Neural crest cell (in vitro differentiated cells): ENCODE results near the gene UBE2N. TPM values are rescaled to one million over a fixed set of nuclear protein-coding genes. Genes with fewer than 3 reads are reported as not detected.
A peak's percentile ranks its signal among the peaks of the same experiment; 100 is the strongest.
"Not testable (repeated sequence)": the region's sequence is repeated elsewhere in the genome, so short reads cannot be mapped to it uniquely, and the experiment has no call there.

Experiments used
- DNase-seq: peaks from one replicate; pipeline ENCODE4 v3.0.0; 2021; ENCODE audit warnings: low read depth, mixed read lengths, low spot score
- H3K27ac Mint-ChIP-seq: one replicate; pipeline ENCODE4 v1.8.0; 2021; ENCODE audit warnings: mild to moderate bottlenecking, mixed read lengths; ENCODE audit not compliant: unreplicated experiment
- H3K27me3 Mint-ChIP-seq: 2 replicates; pipeline ENCODE4 v1.8.0; 2021; ENCODE audit warnings: low read depth, mild to moderate bottlenecking, mixed read lengths
- H3K36me3 Mint-ChIP-seq: 2 replicates; pipeline ENCODE4 v1.8.0; 2021; ENCODE audit warnings: low read depth, mild to moderate bottlenecking, mixed read lengths
- H3K4me1 Mint-ChIP-seq: 2 replicates; pipeline ENCODE4 v1.8.0; 2021; ENCODE audit warnings: mixed read lengths
- H3K4me3 Mint-ChIP-seq: one replicate; pipeline ENCODE4 v1.8.0; 2021; ENCODE audit warnings: mild to moderate bottlenecking, mixed read lengths
- H3K9me3 Mint-ChIP-seq: 2 replicates; pipeline ENCODE4 v1.8.0; 2021; ENCODE audit warnings: mixed read lengths
- total RNA-seq: library from RNA; stranded (reverse); gene quantifications from 2 replicates; pipeline ENCODE4 v1.2.1, GENCODE V29; 2021
- TF ChIP-seq, protein P1 (sequence below): fragments of 200-600 bp; sonication (generic); conservative IDR thresholded peaks from 2 replicates; pipeline ENCODE4 v1.5.0; 2021; ENCODE audit warnings: antibody characterized with exemption, mild to moderate bottlenecking

UBE2N gene
- total RNA-seq, 1 donor from 2014 or later = 176 TPM

DNA sequence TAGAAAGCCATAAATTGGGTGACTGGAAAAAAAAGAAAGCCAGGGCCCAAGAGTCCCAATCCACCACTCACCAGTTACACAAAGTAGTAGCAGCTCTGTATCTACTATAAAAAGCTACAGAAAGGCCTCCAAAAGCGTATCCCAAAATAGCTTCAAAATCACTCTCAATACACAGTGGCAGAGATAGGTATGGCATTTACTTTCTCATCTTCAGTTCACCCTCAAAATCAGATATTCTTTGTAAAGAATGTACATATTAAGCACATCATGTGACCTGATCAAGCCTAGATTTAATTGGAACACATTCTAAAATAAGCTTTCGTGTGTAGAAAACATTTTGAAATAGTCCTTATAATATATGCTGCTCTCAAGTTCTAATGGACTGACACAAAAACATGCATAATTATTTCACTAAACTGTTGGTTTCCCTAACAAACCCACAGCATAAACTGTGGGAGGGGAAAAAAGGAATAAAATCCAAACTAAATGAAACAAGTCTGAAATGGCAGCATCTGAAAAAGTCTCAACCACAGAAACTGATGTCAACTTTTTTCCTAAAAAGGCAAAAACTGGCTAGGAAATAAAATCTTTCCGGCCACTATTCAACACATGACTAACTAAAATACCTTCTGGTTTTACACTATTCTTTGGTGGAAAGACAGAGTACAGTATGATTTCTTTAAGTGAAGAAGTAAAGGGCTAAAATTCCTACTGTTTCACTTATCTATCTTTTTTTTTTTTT is 25.9 kb downstream of the UBE2N start:
- peaks cover 7% of the 10 kb centered on the region for H3K36me3 Mint-ChIP-seq
- no peak for DNase-seq
- no peaks in the 10 kb centered on the region for H3K27me3 Mint-ChIP-seq
- no peak overlapping the region for H3K4me3 Mint-ChIP-seq
- peak overlapping the region; percentile 20 for H3K27ac Mint-ChIP-seq
- TF ChIP-seq, protein P1, sequence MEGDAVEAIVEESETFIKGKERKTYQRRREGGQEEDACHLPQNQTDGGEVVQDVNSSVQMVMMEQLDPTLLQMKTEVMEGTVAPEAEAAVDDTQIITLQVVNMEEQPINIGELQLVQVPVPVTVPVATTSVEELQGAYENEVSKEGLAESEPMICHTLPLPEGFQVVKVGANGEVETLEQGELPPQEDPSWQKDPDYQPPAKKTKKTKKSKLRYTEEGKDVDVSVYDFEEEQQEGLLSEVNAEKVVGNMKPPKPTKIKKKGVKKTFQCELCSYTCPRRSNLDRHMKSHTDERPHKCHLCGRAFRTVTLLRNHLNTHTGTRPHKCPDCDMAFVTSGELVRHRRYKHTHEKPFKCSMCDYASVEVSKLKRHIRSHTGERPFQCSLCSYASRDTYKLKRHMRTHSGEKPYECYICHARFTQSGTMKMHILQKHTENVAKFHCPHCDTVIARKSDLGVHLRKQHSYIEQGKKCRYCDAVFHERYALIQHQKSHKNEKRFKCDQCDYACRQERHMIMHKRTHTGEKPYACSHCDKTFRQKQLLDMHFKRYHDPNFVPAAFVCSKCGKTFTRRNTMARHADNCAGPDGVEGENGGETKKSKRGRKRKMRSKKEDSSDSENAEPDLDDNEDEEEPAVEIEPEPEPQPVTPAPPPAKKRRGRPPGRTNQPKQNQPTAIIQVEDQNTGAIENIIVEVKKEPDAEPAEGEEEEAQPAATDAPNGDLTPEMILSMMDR = no peak
- H3K9me3 Mint-ChIP-seq = no peaks in the 10 kb centered on the region
- H3K4me1 Mint-ChIP-seq = peaks cover 40% of the 10 kb centered on the region

DNA sequence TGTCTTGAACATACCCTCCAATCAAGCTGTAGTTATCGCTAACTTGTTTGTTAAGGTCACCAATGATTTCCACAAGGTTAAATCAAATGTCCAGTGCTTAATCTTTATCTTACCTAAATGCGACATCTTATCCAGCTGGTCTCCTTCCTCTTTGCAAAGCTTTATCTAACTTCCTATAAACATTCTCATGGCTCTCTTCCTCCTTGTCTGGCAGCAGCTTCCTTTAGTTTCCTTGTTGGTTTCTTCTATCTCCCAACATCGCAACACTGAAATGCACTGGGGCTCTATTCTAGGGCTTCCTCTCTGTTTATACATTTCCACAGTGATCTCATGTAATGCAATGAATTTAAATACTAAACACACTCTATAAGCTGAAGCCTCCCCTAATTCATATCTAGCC is 28.7 kb downstream of the UBE2N start:
- TF ChIP-seq, protein P1 = no peak
- peaks cover 8% of the 10 kb centered on the region for H3K36me3 Mint-ChIP-seq
- H3K9me3 Mint-ChIP-seq = no peaks in the 10 kb centered on the region
- DNase-seq = no peak
- no peak overlapping the region for H3K4me3 Mint-ChIP-seq
- H3K27ac Mint-ChIP-seq = no peak overlapping the region
- no peaks in the 10 kb centered on the region for H3K27me3 Mint-ChIP-seq
- peaks cover 30% of the 10 kb centered on the region for H3K4me1 Mint-ChIP-seq

DNA sequence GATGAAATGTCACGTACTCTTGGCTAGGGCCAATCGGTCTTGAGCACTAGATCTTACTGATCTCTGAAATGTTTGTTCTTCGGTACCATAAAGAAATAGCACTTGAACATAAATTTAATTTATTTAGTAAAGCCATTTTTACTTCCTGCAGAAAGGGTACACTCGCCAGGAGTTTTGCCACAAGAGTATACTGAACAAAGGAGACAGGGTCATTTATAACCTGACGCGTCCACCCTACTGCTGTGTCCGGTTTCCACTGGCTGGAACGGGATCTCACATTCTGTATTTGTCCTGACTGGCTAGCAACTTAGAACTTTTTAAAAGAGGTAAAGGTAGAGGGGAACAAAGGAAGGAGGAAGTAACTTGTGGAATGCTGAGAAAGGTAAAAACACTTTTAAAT is 29.4 kb downstream of the UBE2N start:
- H3K4me3 Mint-ChIP-seq, DNase-seq, H3K27ac Mint-ChIP-seq, H3K9me3 Mint-ChIP-seq, H3K27me3 Mint-ChIP-seq, H3K36me3 Mint-ChIP-seq: not testable (repeated sequence)
- H3K4me1 Mint-ChIP-seq = peaks cover 30% of the 10 kb centered on the region

DNA sequence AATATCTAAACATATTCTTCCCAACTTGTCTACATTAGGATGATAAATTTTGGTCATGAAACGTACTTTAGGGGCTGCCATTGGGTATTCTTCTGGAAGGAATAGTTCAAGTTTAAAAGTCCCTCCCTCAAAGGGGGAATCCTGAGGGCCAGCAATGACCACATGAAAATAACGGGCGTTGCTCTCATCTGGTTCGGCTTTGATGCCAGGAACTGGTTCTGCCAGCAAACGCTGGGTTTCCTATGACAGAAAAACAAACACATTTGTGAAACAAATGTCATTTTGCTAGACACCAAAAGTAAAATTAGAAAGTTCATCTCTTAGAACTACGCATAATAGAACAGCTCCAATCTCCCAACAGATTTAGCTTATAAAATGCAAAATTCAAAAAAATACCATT is 30.7 kb downstream of the UBE2N start:
- not testable (repeated sequence) for H3K4me3 Mint-ChIP-seq, H3K9me3 Mint-ChIP-seq, DNase-seq, H3K27ac Mint-ChIP-seq, H3K27me3 Mint-ChIP-seq
- Mint-ChIP-seq H3K36me3 (peaks cover 13% of the 10 kb centered on the region), H3K4me1 (peaks cover 24% of the 10 kb centered on the region)

DNA sequence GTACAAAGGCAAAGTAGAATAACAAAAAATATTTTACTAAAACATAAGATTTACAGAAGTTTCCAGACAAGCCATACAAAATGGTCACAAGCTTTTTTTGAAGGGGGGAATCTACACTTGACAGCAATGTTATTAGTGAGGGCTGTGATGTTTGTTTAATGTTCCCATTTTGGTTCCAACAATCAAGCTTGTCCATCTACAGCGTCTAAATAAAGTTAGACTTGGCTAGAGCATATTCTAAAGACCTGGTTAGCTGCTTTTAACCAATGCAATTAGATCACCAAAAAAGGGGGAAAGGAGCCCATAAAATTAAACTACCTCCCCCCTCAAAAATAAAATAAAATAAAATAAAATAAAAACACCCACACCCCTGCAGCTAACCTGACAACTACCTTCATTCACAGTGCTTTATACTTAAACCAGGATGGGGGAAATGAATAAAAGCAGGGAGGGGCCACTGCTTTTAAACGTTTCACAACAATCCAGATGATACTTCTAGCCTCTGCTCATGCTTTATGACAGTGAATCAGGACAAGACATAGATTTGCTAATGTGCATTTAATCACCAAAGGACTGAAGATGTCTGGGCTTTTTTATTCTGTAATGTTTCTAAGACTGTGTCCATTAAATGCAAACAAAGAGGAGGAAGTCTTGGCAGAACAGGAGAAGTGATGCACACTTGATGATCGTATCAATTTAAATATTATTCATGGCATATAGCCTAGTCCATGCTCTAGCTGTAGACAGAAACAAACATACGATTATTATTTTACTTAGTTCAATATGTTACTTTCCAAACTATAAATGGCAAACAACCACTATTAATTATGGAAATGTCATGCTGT is 32.2 kb downstream of the UBE2N start:
- not testable (repeated sequence) for H3K27me3 Mint-ChIP-seq, H3K27ac Mint-ChIP-seq, H3K9me3 Mint-ChIP-seq, DNase-seq, H3K4me3 Mint-ChIP-seq
- H3K4me1 Mint-ChIP-seq = peaks cover 12% of the 10 kb centered on the region
- H3K36me3 Mint-ChIP-seq = peaks cover 18% of the 10 kb centered on the region

DNA sequence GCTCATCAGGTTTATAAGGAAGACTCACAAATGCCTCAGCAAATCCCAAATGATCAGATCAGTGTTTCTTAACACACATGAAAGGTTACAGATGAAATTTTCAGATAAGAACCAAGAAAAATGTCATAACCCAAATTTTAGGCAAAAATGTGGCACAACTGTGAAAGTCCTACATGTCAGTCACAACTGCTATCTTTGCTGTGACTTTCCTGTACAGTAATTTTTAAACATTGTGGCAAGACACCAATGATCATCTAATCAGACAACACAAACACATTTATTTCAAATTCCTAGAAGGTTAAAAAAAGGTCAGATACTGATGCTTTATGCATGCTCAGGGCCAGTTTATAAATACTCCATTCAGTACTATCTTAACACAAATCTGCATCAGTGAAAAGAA is 32.9 kb downstream of the UBE2N start:
- Mint-ChIP-seq H3K27me3 (no peaks in the 10 kb centered on the region), H3K27ac (no peak overlapping the region), H3K4me1 (peaks cover 8% of the 10 kb centered on the region), H3K36me3 (peaks cover 19% of the 10 kb centered on the region), H3K9me3 (no peaks in the 10 kb centered on the region), H3K4me3 (no peak overlapping the region)
- TF ChIP-seq, protein P1 = no peak
- DNase-seq = no peak

DNA sequence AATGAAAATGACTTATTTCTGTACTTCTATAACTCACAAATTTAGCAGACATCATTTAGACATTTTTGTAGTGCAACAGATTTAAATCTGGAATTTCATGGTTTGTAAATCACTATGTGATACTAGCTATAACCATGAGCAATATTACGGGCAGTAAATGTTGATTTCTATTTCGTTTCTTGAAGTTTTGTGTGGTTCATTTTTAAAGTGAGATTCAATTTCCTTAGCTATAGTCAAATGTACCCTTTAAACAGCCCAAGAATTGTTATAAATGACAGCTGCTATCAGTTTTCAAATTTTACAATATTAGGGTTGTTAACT is 33.8 kb downstream of the UBE2N start:
- Mint-ChIP-seq H3K36me3 (peaks cover 24% of the 10 kb centered on the region), H3K9me3 (no peaks in the 10 kb centered on the region), H3K27ac (no peak overlapping the region), H3K4me1 (peaks cover under 1% of the 10 kb centered on the region), H3K27me3 (no peaks in the 10 kb centered on the region), H3K4me3 (no peak overlapping the region)
- no peak for DNase-seq
- TF ChIP-seq, protein P1 = no peak
